Astrocyte (in vitro differentiated cells and primary cell): ENCODE results near the gene EPN2. TPM values are rescaled to one million over a fixed set of nuclear protein-coding genes. Genes with fewer than 3 reads are reported as not detected.
"Not testable (repeated sequence)": the region's sequence is repeated elsewhere in the genome, so short reads cannot be mapped to it uniquely, and the experiment has no call there.

Experiments used
- DNase-seq: peaks from one replicate; pipeline ENCODE4 v3.0.0-alpha.2; 2010; ENCODE audit warnings: low read depth
- FAIRE-seq: peaks from 2 replicates; lab custom pipeline; 2011; peaks lifted over from hg19 to GRCh38; lab: Jason Lieb, UNC
- H2AFZ ChIP-seq: 2 replicates; pipeline ENCODE4 v1.6.0; 2012; ENCODE audit warnings: low read depth, low read length, inconsistent platforms
- H3K27ac ChIP-seq: 2 replicates; pipeline ENCODE4 v1.5.1; 2011; ENCODE audit warnings: low read depth, low read length, inconsistent platforms
- H3K27me3 ChIP-seq: 2 replicates; pipeline ENCODE4 v1.6.0; 2011; ENCODE audit warnings: low read length, inconsistent platforms; ENCODE audit not compliant: insufficient read depth
- H3K36me3 ChIP-seq: 2 replicates; pipeline ENCODE4 v1.5.1; 2011; ENCODE audit warnings: low read length, inconsistent platforms; ENCODE audit not compliant: insufficient read depth
- H3K4me1 ChIP-seq: 2 replicates; pipeline ENCODE4 v1.5.1; 2011; ENCODE audit warnings: low read length, inconsistent platforms; ENCODE audit not compliant: insufficient read depth
- H3K4me2 ChIP-seq: 2 replicates; pipeline ENCODE4 v1.6.0; 2012; ENCODE audit warnings: low read length, inconsistent platforms
- H3K4me3 ChIP-seq: 2 replicates; pipeline ENCODE4 v1.5.1; 2011; ENCODE audit warnings: low read depth, mild to moderate bottlenecking, low read length, inconsistent platforms; ENCODE audit not compliant: insufficient read depth
- H3K79me2 ChIP-seq: 2 replicates; pipeline ENCODE4 v1.6.0; 2012; ENCODE audit warnings: mild to moderate bottlenecking, low read length, inconsistent platforms; ENCODE audit not compliant: insufficient read depth
- H3K9ac ChIP-seq: 2 replicates; pipeline ENCODE4 v1.6.0; 2012; ENCODE audit warnings: mild to moderate bottlenecking, low read length, inconsistent platforms
- H3K9me3 ChIP-seq: 2 replicates; pipeline ENCODE4 v1.5.1; 2012; ENCODE audit warnings: low read depth, mild to moderate bottlenecking, low read length, inconsistent platforms; ENCODE audit not compliant: insufficient read depth
- H4K20me1 ChIP-seq: 2 replicates; pipeline ENCODE4 v1.6.0; 2012; ENCODE audit warnings: low read length, inconsistent platforms; ENCODE audit not compliant: insufficient read depth
- H3K27ac Mint-ChIP-seq: one replicate; pipeline ENCODE4 v1.8.0; 2021; ENCODE audit warnings: mild to moderate bottlenecking, mixed read lengths; ENCODE audit not compliant: unreplicated experiment
- H3K27me3 Mint-ChIP-seq: one replicate; pipeline ENCODE4 v1.8.0; 2021; ENCODE audit warnings: low read depth, mixed read lengths; ENCODE audit not compliant: unreplicated experiment
- H3K36me3 Mint-ChIP-seq: one replicate; pipeline ENCODE4 v1.8.0; 2021; ENCODE audit warnings: low read depth, mixed read lengths; ENCODE audit not compliant: unreplicated experiment
- H3K4me1 Mint-ChIP-seq: one replicate; pipeline ENCODE4 v1.8.0; 2021; ENCODE audit warnings: low read depth, mixed read lengths; ENCODE audit not compliant: unreplicated experiment
- H3K4me3 Mint-ChIP-seq: one replicate; pipeline ENCODE4 v1.8.0; 2021; ENCODE audit warnings: mild to moderate bottlenecking, moderate library complexity, mixed read lengths; ENCODE audit not compliant: unreplicated experiment
- H3K9me3 Mint-ChIP-seq: one replicate; pipeline ENCODE4 v1.8.0; 2021; ENCODE audit warnings: mild to moderate bottlenecking, mixed read lengths; ENCODE audit not compliant: unreplicated experiment
- CTCF ChIP-seq: IDR thresholded peaks from 2 replicates; pipeline ENCODE4 v1.5.1; 2011; ENCODE audit warnings: low read depth, mild to moderate bottlenecking, inconsistent platforms, low read length, moderate library complexity; ENCODE audit not compliant: insufficient read depth
- EZH2 ChIP-seq: IDR thresholded peaks from 2 replicates; pipeline ENCODE4 v1.6.1; 2012; ENCODE audit warnings: mild to moderate bottlenecking, low read length, inconsistent platforms; ENCODE audit not compliant: insufficient read depth
- total RNA-seq: library from RNA; stranded (reverse); gene quantifications from 2 replicates; pipeline ENCODE4 v1.2.1, GENCODE V29; 2021

The EPN2 gene
- total RNA-seq, 1 donor from 2014 or later, result 48.7 TPM

GRCh38 chr17:19348806-19349205 lies 111.6 kb downstream of the EPN2 start:
- peaks cover 25% of the 10 kb centered on the region for H3K4me1 ChIP-seq
- no peak overlapping the region for H2AFZ ChIP-seq
- Mint-ChIP-seq H3K9me3 (no peaks in the 10 kb centered on the region), H3K36me3 (peaks cover 2% of the 10 kb centered on the region), H3K4me3 (no peak overlapping the region), H3K27me3 (no peaks in the 10 kb centered on the region), H3K27ac (no peak overlapping the region), H3K4me1 (peaks cover 9% of the 10 kb centered on the region)
- H3K36me3 ChIP-seq, result no peaks in the 10 kb centered on the region
- H3K79me2 ChIP-seq, result no peaks in the 10 kb centered on the region
- no peak for TF ChIP-seq EZH2
- no peak for TF ChIP-seq CTCF
- DNase-seq (no peak), FAIRE-seq (no peak)
- no peaks in the 10 kb centered on the region for H3K9me3 ChIP-seq
- no peaks in the 10 kb centered on the region for H3K27me3 ChIP-seq
- H4K20me1 ChIP-seq, result no peaks in the 10 kb centered on the region
- H3K4me3 ChIP-seq, result no peak overlapping the region
- H3K4me2 ChIP-seq, result no peak overlapping the region
- no peak overlapping the region for H3K27ac ChIP-seq
- no peak overlapping the region for H3K9ac ChIP-seq

GRCh38 chr17:19353401-19353800 lies 116.2 kb downstream of the EPN2 start:
- not testable (repeated sequence) for H3K9me3 Mint-ChIP-seq, H3K4me3 ChIP-seq, H3K4me1 Mint-ChIP-seq, FAIRE-seq, H3K4me1 ChIP-seq, H3K27me3 ChIP-seq, H3K27ac Mint-ChIP-seq, H3K27ac ChIP-seq, H3K36me3 Mint-ChIP-seq, H3K9ac ChIP-seq, H2AFZ ChIP-seq, H3K36me3 ChIP-seq, DNase-seq, H4K20me1 ChIP-seq, H3K4me2 ChIP-seq, H3K79me2 ChIP-seq, H3K4me3 Mint-ChIP-seq, H3K27me3 Mint-ChIP-seq, H3K9me3 ChIP-seq

GRCh38 chr17:19354748-19355147 lies 117.6 kb downstream of the EPN2 start:
- H3K36me3 ChIP-seq, result no peaks in the 10 kb centered on the region
- no peaks in the 10 kb centered on the region for H3K27me3 ChIP-seq
- H3K4me1 Mint-ChIP-seq, result peaks cover 7% of the 10 kb centered on the region
- no peak overlapping the region for H3K27ac Mint-ChIP-seq
- no peak overlapping the region for H2AFZ ChIP-seq
- H3K4me3 ChIP-seq, result no peak overlapping the region
- DNase-seq, result no peak
- H4K20me1 ChIP-seq, result no peaks in the 10 kb centered on the region
- H3K4me1 ChIP-seq, result peaks cover 8% of the 10 kb centered on the region
- H3K79me2 ChIP-seq, result no peaks in the 10 kb centered on the region
- TF ChIP-seq EZH2, result no peak
- no peak for TF ChIP-seq CTCF
- FAIRE-seq, result no peak
- peaks cover 3% of the 10 kb centered on the region for H3K27me3 Mint-ChIP-seq
- no peak overlapping the region for H3K27ac ChIP-seq
- H3K4me3 Mint-ChIP-seq, result no peak overlapping the region
- no peak overlapping the region for H3K9ac ChIP-seq
- no peaks in the 10 kb centered on the region for H3K9me3 Mint-ChIP-seq
- no peak overlapping the region for H3K4me2 ChIP-seq
- peaks cover 13% of the 10 kb centered on the region for H3K36me3 Mint-ChIP-seq
- no peaks in the 10 kb centered on the region for H3K9me3 ChIP-seq
